Adipocyte (in vitro differentiated cells): ENCODE results near the gene TNFAIP8.

Experiments used
- DNase-seq: peaks from one replicate; pipeline ENCODE4 v3.0.0-alpha.2; 2015; ENCODE audit warnings: low read depth
- H3K27me3 ChIP-seq: replicated peaks from 2 replicates; pipeline ENCODE4 v1.7.0; 2013; ENCODE audit warnings: mild to moderate bottlenecking, low read length, moderate library complexity; ENCODE audit not compliant: control insufficient read depth, insufficient read depth
- H3K36me3 ChIP-seq: 2 replicates; pipeline ENCODE4 v1.7.0; 2013; ENCODE audit warnings: low read length, mild to moderate bottlenecking, moderate library complexity; ENCODE audit not compliant: control insufficient read depth, insufficient read depth, severe bottlenecking
- H3K4me1 ChIP-seq: 2 replicates; pipeline ENCODE4 v1.7.0; 2013; ENCODE audit warnings: mild to moderate bottlenecking, low read length, moderate library complexity; ENCODE audit not compliant: control insufficient read depth, insufficient read depth
- H3K4me3 ChIP-seq: 2 replicates; pipeline ENCODE4 v1.7.0; 2013; ENCODE audit warnings: mild to moderate bottlenecking, low read length, moderate library complexity
- H3K9ac ChIP-seq: 2 replicates; pipeline ENCODE4 v1.7.0; 2013; ENCODE audit warnings: mild to moderate bottlenecking, low read length, moderate library complexity
- H3K9me3 ChIP-seq: 2 replicates; pipeline ENCODE4 v1.7.0; 2013; ENCODE audit warnings: mild to moderate bottlenecking, low read length, moderate library complexity; ENCODE audit not compliant: control insufficient read depth

The TNFAIP8 gene

DNA sequence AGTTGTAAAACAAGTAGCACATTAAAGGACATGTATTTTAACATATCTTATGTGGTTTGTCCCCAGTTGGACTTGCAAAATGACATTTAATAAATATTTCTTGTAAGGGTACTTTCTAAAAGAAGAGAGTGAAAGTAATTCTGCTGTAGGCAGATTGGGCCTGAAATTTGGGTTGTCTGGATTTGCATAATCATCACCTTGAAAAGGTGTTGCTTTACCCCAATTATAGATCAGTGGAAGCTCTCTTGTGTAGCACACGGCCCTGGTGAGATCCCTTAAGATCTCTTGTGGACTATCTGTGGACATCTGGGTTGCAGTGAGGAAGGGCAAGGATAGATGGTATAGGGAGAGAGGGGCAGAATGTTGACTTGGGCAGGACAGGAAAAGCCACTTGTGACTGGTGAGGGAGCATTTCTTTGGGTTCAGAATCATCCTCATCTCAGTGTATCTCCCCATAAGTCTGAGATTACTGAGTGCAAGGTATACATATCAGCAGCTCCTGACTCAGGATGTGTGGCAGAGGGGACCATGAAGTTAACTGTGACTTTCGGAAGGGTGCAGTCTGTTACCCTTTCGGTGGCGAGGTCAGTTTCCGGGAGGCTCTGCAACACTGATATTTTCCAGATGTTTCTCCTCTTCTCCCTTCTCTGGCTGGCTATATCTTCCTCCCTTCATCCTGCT, 2.0 kb upstream of the TNFAIP8 start:
- Histone ChIP-seq H3K4me1 (peaks cover 24% of the 10 kb centered on the region), H3K9ac (no peak overlapping the region), H3K36me3 (no peaks in the 10 kb centered on the region), H3K4me3 (no peak overlapping the region), H3K9me3 (no peaks in the 10 kb centered on the region), H3K27me3 (no peaks in the 10 kb centered on the region)
- DNase-seq, result no peak

DNA sequence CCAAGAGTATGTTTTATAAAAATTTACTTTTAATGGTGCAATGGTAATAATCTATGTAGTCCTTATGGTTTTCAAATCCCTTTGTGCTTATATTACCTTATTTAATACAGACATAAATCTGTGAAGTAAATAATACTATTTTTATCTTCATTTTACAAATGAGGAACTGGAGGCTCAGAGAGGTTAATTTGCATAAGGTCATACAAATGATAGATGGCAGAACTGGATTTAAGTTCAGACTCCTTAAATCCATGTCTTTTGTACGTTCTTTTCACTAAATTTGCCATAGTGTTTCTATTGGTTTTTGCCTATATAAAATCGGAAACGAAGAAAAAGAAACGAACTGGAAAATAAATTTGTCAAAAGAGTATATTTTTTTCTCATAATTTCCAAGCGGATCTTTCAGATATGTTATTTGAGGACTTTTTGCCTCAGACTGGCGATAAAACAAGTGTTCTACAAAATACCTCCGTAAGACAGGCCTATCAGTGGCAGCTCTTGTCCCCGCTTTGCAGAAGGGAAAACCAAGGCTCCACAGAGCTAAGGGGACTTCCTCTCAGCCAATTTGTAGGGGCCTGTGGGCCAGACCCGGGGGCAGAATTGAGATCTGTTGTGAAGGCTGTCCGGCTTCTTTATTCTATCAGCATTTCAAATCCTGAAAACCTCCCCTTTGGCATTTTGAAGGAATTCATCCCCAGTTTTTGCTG, 1.1 kb upstream of the TNFAIP8 start:
- no peaks in the 10 kb centered on the region for H3K9me3 ChIP-seq
- H3K36me3 ChIP-seq, result no peaks in the 10 kb centered on the region
- no peaks in the 10 kb centered on the region for H3K27me3 ChIP-seq
- H3K4me1 ChIP-seq, result peaks cover 24% of the 10 kb centered on the region
- no peak overlapping the region for H3K4me3 ChIP-seq
- no peak overlapping the region for H3K9ac ChIP-seq
- no peak for DNase-seq

DNA sequence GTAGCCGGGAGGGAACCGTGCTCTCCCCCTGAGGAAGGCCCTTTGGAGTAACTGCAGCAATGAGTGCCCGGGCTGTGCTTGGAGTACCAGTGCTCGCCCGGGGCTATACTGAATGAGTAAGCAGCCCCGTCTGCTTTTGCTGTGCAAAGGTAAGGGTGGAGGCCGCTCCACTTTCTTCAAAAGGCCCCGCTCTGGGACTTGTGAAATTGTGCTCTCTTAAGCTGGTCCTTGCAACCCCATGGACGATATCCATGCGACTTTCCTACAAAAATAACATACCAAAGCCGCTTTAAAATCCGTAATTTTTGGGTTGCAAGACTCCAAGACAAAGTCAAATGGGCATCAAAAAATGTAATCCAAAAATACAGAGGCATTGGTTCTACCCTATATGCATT, 578 bp upstream of the TNFAIP8 start:
- Histone ChIP-seq H3K4me1 (peaks cover 27% of the 10 kb centered on the region), H3K27me3 (no peaks in the 10 kb centered on the region), H3K4me3 (peak overlapping the region; percentile 90), H3K9me3 (no peaks in the 10 kb centered on the region), H3K9ac (peak overlapping the region; percentile 90), H3K36me3 (no peaks in the 10 kb centered on the region)
- DNase-seq, result no peak

DNA sequence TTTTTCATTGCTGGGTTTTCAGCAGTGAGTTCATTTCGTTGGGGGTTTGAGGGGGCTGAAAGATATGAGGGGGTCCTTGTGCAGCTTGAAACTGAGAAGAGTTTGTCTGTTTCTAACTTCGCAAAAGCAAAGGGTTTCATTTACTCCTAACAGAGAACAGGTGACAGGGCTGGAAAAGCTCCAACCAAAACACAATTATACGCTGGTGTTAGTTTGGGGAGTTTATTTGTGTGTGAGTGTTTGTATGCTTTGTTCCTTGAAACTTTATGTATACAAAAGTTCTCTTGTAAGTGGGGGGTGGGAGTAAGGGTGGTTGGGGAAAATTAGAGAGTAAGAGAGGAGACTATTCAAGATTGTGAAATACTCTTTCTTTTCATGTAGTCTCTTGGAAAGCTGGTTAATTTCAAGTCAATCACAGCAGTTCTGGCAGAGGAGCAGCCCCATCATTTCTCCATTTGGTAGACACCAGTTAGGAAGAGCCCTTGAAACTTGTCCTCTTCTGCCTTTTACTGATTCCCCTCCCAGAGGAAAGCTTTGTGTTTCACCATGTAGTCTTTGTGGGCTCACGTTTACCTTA, 881 bp downstream of the TNFAIP8 start:
- Histone ChIP-seq H3K4me3 (peak overlapping the region; percentile 90), H3K27me3 (no peaks in the 10 kb centered on the region), H3K9ac (peak overlapping the region; percentile 90), H3K36me3 (no peaks in the 10 kb centered on the region), H3K9me3 (no peaks in the 10 kb centered on the region), H3K4me1 (peaks cover 42% of the 10 kb centered on the region)
- peak; percentile 58 for DNase-seq

DNA sequence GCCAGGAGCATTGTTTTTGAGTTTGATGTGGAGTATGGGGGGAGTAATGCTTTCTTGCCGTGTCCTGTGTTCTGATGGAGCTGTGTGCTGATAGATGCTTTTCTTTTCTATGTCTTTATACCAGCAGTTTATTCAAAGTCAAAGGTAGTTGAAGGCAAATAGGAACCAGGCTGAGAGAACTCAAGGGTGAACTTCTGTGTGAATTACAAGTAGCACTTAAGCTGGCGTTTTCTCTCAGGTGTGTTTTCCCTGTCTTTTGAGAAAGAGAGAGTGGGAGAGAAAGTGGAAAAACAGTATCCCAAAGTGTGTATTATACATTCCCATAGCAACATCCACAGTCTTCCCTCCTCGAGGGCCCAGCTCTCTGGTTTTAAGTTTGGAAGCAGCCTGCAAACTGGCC, 1.5 kb downstream of the TNFAIP8 start:
- Histone ChIP-seq H3K36me3 (no peaks in the 10 kb centered on the region), H3K27me3 (no peaks in the 10 kb centered on the region), H3K9ac (peak overlapping the region; percentile 90), H3K4me1 (peaks cover 47% of the 10 kb centered on the region), H3K9me3 (no peaks in the 10 kb centered on the region), H3K4me3 (peak overlapping the region; percentile 90)
- DNase-seq, result no peak

DNA sequence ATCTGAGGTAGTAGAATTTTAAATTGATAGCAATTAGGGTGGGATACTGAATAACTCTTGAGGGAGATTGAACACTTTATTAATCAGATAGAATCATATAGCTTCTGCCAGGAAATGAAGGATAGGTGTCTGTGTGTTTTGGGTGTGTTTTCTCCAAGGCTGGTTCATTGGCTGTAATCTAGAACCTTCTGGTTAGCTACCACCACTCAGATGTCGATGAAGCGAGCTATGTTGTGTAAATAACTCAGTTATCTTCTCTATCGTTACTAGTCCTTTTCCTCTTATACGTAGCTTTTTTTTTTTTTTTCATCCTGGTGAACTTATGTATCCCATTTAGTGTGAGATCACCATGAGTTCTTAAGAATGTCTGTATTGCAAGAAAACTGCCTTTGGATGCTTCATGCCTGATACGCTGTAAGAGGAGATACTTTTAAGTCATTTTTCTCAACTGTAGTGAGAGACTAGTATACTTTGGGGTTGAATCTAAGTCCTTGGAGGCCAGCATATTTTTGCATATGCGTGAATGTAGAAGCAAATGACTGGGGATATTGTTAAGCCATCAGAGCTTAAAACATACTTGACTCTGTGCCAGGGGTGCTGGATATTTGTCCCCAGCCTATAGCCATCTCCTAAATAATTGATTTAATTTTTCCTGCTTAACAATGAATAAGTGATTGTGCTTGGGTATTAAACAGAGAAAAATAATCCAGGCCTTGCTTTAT, 2.1 kb downstream of the TNFAIP8 start:
- H3K9me3 ChIP-seq, result no peaks in the 10 kb centered on the region
- H3K4me3 ChIP-seq, result peak overlapping the region; percentile 90
- DNase-seq, result no peak
- H3K27me3 ChIP-seq, result no peaks in the 10 kb centered on the region
- peaks cover 48% of the 10 kb centered on the region for H3K4me1 ChIP-seq
- H3K36me3 ChIP-seq, result no peaks in the 10 kb centered on the region
- H3K9ac ChIP-seq, result no peak overlapping the region

DNA sequence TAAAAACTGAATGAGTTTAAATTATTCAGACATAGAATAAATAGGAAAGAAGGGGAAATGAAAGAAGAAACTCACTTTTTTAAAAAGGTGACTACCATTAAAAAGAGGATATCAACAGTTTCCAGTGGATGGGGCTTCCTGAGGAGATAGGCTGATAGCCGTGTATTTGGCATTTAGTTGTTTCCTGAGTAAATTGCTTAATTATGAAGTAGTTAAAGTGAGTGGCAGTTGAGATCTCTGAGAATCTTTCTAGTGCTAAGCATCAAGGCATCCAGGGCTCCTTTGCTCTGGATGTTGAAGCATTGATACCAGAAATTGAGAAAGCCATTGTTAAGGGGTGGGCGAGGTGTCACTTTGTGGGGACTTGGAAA, 2.7 kb downstream of the TNFAIP8 start:
- Histone ChIP-seq H3K4me3 (no peak overlapping the region), H3K27me3 (no peaks in the 10 kb centered on the region), H3K9ac (no peak overlapping the region), H3K36me3 (no peaks in the 10 kb centered on the region), H3K9me3 (no peaks in the 10 kb centered on the region), H3K4me1 (peaks cover 44% of the 10 kb centered on the region)
- DNase-seq, result no peak

DNA sequence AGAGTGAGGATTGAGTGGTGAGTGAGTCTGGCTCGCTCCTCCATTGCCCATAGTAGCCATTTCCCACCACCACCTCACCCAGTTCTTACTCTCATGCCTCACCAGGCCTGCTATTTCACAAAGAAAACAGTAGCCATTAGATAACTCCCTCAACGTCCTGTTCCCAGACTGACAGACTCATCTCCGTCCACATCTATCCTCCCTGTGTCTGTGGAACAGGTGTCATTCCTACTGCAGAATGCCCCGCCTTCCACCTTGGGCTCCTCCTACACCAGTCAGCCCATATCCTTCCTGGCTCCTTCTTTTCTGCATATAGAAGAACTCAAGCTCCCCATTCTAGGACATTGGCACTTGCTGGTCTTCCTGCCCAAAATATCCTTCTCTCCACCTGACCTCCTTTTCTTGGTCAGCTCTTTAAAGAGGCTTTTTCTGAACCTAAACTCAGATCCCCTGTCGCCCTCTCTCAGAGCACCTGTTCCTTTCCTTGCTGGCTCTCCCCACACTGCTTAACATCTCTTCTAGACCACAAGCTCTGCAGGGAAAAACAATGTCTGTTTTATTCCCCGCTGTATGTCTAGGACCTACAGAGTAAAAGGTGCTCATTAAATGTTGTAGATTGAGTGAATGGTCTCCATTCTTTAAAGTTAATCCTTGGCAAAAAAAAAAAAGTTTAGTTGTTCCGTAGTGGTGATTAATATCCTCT, 3.2 kb downstream of the TNFAIP8 start:
- Histone ChIP-seq H3K4me1 (peaks cover 44% of the 10 kb centered on the region), H3K9ac (no peak overlapping the region), H3K27me3 (no peaks in the 10 kb centered on the region), H3K36me3 (no peaks in the 10 kb centered on the region), H3K4me3 (no peak overlapping the region), H3K9me3 (no peaks in the 10 kb centered on the region)
- no peak for DNase-seq

DNA sequence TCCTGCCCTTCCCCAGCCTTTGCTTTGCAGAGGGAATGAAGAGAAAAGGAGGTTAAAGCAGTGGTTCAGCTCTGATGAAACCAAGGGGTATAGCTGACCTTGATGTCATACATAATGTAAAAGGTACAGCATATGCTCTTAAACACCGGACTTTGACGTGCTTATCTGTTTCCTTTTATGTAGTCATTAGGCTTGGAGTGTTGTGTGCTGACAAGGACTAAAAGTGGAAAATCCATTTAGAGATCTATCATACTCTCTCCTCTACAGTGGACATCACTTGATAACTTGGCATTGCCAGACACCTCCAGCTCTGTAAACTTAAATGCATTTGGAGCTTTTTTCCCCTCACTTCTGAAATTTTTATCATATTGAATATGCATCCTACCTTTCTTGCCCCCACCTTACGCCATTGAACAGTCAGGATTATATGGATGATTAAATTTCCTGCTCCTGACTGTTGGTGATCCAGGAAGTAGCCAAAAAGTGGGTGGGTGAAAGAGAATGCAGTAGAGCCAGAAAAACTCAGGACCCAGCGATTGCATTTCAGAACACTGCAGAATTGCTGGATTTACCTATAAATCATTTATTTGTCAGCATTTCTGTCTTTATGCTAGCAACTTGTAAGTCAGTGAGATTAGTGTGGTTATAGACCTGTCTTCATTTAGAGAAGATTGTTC, 4.1 kb downstream of the TNFAIP8 start:
- Histone ChIP-seq H3K9me3 (no peaks in the 10 kb centered on the region), H3K4me3 (no peak overlapping the region), H3K27me3 (no peaks in the 10 kb centered on the region), H3K4me1 (peaks cover 44% of the 10 kb centered on the region), H3K9ac (no peak overlapping the region), H3K36me3 (no peaks in the 10 kb centered on the region)
- DNase-seq, result no peak

DNA sequence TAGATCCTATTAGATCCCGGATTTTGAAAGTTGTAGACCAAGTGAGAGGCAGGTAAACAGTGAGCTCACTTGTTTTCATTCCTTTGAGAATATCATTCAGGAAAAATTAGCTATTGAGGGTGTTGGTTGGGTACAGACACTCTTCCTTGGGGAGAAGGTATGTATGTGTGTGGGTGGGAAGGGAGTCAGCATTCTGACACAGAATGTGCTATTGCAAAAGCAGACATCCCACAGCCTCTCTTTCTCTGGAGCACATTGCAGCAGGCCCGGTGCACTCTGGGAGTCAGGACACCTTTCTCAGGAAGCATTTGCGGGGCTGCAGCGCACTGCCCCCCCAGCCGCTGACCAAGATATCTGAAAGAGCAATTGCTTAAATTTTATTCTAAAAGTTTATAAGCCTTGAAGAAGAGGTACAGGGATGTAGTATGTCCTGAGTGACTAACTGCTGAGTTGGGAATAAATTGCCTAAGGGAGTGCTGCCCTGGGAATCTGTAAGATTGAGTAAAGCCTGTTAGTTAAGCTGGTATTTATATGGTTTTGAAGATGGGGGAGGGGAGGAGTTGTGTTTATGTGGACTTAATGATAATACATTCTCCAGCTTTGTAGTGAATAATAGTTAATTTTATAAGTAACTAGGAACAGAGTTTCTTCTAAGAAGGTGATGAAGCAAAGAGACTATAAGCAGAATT, 5.2 kb downstream of the TNFAIP8 start:
- no peaks in the 10 kb centered on the region for H3K27me3 ChIP-seq
- DNase-seq, result peak; percentile 63
- H3K4me3 ChIP-seq, result peak overlapping the region; percentile 36
- no peaks in the 10 kb centered on the region for H3K9me3 ChIP-seq
- H3K9ac ChIP-seq, result no peak overlapping the region
- H3K4me1 ChIP-seq, result peaks cover 47% of the 10 kb centered on the region
- H3K36me3 ChIP-seq, result no peaks in the 10 kb centered on the region
